ENCODE data around the gene DIS3L2. TPM values are rescaled to one million over a fixed set of nuclear protein-coding genes. Genes with fewer than 3 reads are reported as not detected.

Gene DIS3L2
- total RNA-seq, 4 donors from 2014 or later = 16.1 to 26.7 (median 22.0) TPM

- Histone ChIP-seq H3K27me3 (peaks cover 0 to 26% (median 0%) of the 10 kb centered on the region in 4 donors), H3K9me3 (no peaks in the 10 kb centered on the region), H3K27ac (replicated peaks in 1 of 4) (no peak overlapping the region), H3K4me1 (peaks cover 0 to 17% (median 6%) of the 10 kb centered on the region in 4 donors), H3K4me3 (no peak overlapping the region), H3K36me3 (no peaks in the 10 kb centered on the region)
- DNase-seq (ENCODE audit: extremely low spot score) = peak; percentile 70
- TF ChIP-seq CTCF (IDR thresholded peaks at IDR 0.05) (no peak), EP300 (IDR thresholded peaks at IDR 0.05) (no peak), POLR2AphosphoS5 (IDR thresholded peaks at IDR 0.05) (no peak), POLR2A (IDR thresholded peaks at IDR 0.05; ENCODE audit: low read depth) (no peak)
- intact Hi-C loops (cut with DNase I) = no loop called here
- WGBS = 85% methylated on average over 14 of the region's 15 CpGs
These were observed 28.3 kb upstream of the DIS3L2 start for GRCh38 chr2:231932985-231933915.

GRCh38 chr2:231933916-231934401, 27.6 kb upstream of the DIS3L2 start:
- peaks cover 0 to 19% (median 0%) of the 10 kb centered on the region in 4 donors for H3K27me3 ChIP-seq
- no peak overlapping the region for H3K27ac ChIP-seq (replicated peaks in 1 of 4)
- no peaks in the 10 kb centered on the region for H3K36me3 ChIP-seq
- no peaks in the 10 kb centered on the region for H3K9me3 ChIP-seq
- DNase-seq (ENCODE audit: extremely low spot score) = peak; percentile 89
- no peak overlapping the region for H3K4me3 ChIP-seq
- intact Hi-C loops (cut with DNase I) = no loop called here
- no peak for TF ChIP-seq POLR2AphosphoS5 (IDR thresholded peaks at IDR 0.05)
- no peak for TF ChIP-seq EP300 (IDR thresholded peaks at IDR 0.05)
- no peak for TF ChIP-seq CTCF (IDR thresholded peaks at IDR 0.05)
- TF ChIP-seq POLR2A (IDR thresholded peaks at IDR 0.05; ENCODE audit: low read depth) = no peak
- H3K4me1 ChIP-seq = peaks cover 0 to 17% (median 6%) of the 10 kb centered on the region in 4 donors
- WGBS = 92% methylated on average over 9 of the region's 13 CpGs

- intact Hi-C loops (cut with DNase I) = no loop called here
- Histone ChIP-seq H3K27ac (replicated peaks in 1 of 4) (no peak overlapping the region), H3K4me3 (no peak overlapping the region), H3K9me3 (no peaks in the 10 kb centered on the region), H3K36me3 (no peaks in the 10 kb centered on the region), H3K27me3 (peaks cover 0 to 12% (median 0%) of the 10 kb centered on the region in 4 donors), H3K4me1 (peaks cover 0 to 13% (median 5%) of the 10 kb centered on the region in 4 donors)
- peak; percentile 87 for DNase-seq (ENCODE audit: extremely low spot score)
- no peak for TF ChIP-seq POLR2AphosphoS5 (IDR thresholded peaks at IDR 0.05)
- TF ChIP-seq CTCF (IDR thresholded peaks at IDR 0.05) = no peak
- no peak for TF ChIP-seq POLR2A (IDR thresholded peaks at IDR 0.05; ENCODE audit: low read depth)
- TF ChIP-seq EP300 (IDR thresholded peaks at IDR 0.05) = no peak
- WGBS = 97% methylated on average over 5 of the region's 8 CpGs
These were observed 26.9 kb upstream of the DIS3L2 start for GRCh38 chr2:231934441-231935206.

GRCh38 chr2:231935207-231935524, 26.3 kb upstream of the DIS3L2 start:
- Histone ChIP-seq H3K27me3 (peaks cover 0 to 7% (median 0%) of the 10 kb centered on the region in 4 donors), H3K4me1 (peaks cover 0 to 7% (median 2%) of the 10 kb centered on the region in 4 donors), H3K36me3 (no peaks in the 10 kb centered on the region), H3K9me3 (no peaks in the 10 kb centered on the region), H3K4me3 (no peak overlapping the region), H3K27ac (replicated peaks in 1 of 4) (no peak overlapping the region)
- TF ChIP-seq CTCF (IDR thresholded peaks at IDR 0.05) = no peak
- no peak for TF ChIP-seq POLR2A (IDR thresholded peaks at IDR 0.05; ENCODE audit: low read depth)
- TF ChIP-seq POLR2AphosphoS5 (IDR thresholded peaks at IDR 0.05) = no peak
- no peak for TF ChIP-seq EP300 (IDR thresholded peaks at IDR 0.05)
- 83% methylated on average over 4 of the region's 4 CpGs for WGBS
- DNase-seq (ENCODE audit: extremely low spot score) = no peak
- intact Hi-C loops (cut with DNase I) = no loop called here

Measured in esophagus muscularis mucosa (tissue), 4 donors.